Colonic mucosa (tissue), 4 donors: Measurements from ENCODE around the gene ANGPTL5. TPM values are rescaled to one million over a fixed set of nuclear protein-coding genes. Genes with fewer than 3 reads are reported as not detected.

ENCODE experiments used
- DNase-seq: peaks from one replicate; pipeline ENCODE4 v3.0.0-alpha.2; 2020
- H3K27ac ChIP-seq: fragments of 200-600 bp; one replicate; pipeline ENCODE4 v1.8.0; 2021
- H3K27me3 ChIP-seq: fragments of 200-600 bp; one replicate; pipeline ENCODE4 v1.8.0; 2021
- H3K36me3 ChIP-seq: fragments of 200-600 bp; one replicate; pipeline ENCODE4 v1.8.0; 2021
- H3K4me1 ChIP-seq: fragments of 200-600 bp; one replicate; pipeline ENCODE4 v1.8.0; 2021; ENCODE audit warnings: mild to moderate bottlenecking
- H3K4me3 ChIP-seq: fragments of 200-600 bp; one replicate; pipeline ENCODE4 v1.8.0; 2021
- H3K9ac ChIP-seq, 2 donors: one replicate each; pipeline ENCODE4 v1.7.0; 2013; ENCODE audit warnings: control low read depth in 2 of 2, low read depth in 2 of 2, low read length in 2 of 2
- H3K9me3 ChIP-seq: fragments of 200-600 bp; one replicate; pipeline ENCODE4 v1.8.0; 2021
- CTCF ChIP-seq: fragments of 200-600 bp; IDR thresholded peaks from one replicate; pipeline ENCODE4 v1.8.0; 2022; ENCODE audit warnings: antibody characterized with exemption, mild to moderate bottlenecking
- intact Hi-C: fragments of 100-400 bp; cut with DNase I; formaldehyde crosslinking; loops from one replicate; pipeline ENCODE4 v1.14.1; 2022
- total RNA-seq, 2 donors: library from RNA; stranded (reverse); fragmentation: NEBNext Ultra II Directional in 1 of 2; extraction: Animal tissue kit (Norgen Biotek cat#: 25700) in 1 of 2; gene quantifications; one replicate each; pipeline ENCODE4 v1.2.1, GENCODE V29; 2021
- donor health status: healthy.
- donor health status: DM: no; HTN: no; CAD: no.
- donor health status: DM: no; HTN: no; CAD: no.

The ANGPTL5 gene
- total RNA-seq, 2 donors from 2014 or later = not detected

- Histone ChIP-seq H3K27ac (no peak overlapping the region), H3K4me1 (no peaks in the 10 kb centered on the region), H3K9ac (no peak overlapping the region), H3K27me3 (no peaks in the 10 kb centered on the region), H3K9me3 (no peaks in the 10 kb centered on the region), H3K36me3 (no peaks in the 10 kb centered on the region), H3K4me3 (no peak overlapping the region)
- no peak for TF ChIP-seq CTCF
- no peak for DNase-seq
- intact Hi-C loops = no loop called here
Observed at GRCh38 chr11:101923554-101923953, 7.2 kb upstream of the ANGPTL5 start.

- no peaks in the 10 kb centered on the region for H3K27me3 ChIP-seq
- H3K9ac ChIP-seq = no peak overlapping the region
- H3K4me1 ChIP-seq = no peaks in the 10 kb centered on the region
- DNase-seq = no peak
- intact Hi-C loops = no loop called here
- H3K4me3 ChIP-seq = no peak overlapping the region
- H3K27ac ChIP-seq = no peak overlapping the region
- H3K9me3 ChIP-seq = no peaks in the 10 kb centered on the region
- no peaks in the 10 kb centered on the region for H3K36me3 ChIP-seq
- no peak for TF ChIP-seq CTCF
Observed at GRCh38 chr11:101920992-101921391, 4.7 kb upstream of the ANGPTL5 start.

GRCh38 chr11:101917226-101917625 lies 904 bp upstream of the ANGPTL5 start:
- TF ChIP-seq CTCF = no peak
- intact Hi-C loops = no loop called here
- no peak overlapping the region for H3K27ac ChIP-seq
- H3K9me3 ChIP-seq = no peaks in the 10 kb centered on the region
- H3K36me3 ChIP-seq = no peaks in the 10 kb centered on the region
- no peak for DNase-seq
- no peaks in the 10 kb centered on the region for H3K27me3 ChIP-seq
- H3K4me1 ChIP-seq = peaks cover 7% of the 10 kb centered on the region
- H3K4me3 ChIP-seq = no peak overlapping the region
- H3K9ac ChIP-seq = no peak overlapping the region

- DNase-seq = no peak
Observed at GRCh38 chr11:101915791-101916291, 481 bp downstream of the ANGPTL5 start.

GRCh38 chr11:101914738-101915426 lies 1.4 kb downstream of the ANGPTL5 start, which contains the start of gene CEP126:
CEP126 (plus strand) TSS chr11:101915010; CDS start chr11:101915285, 275 bp downstream.
- intact Hi-C loops = no loop called here
- Histone ChIP-seq H3K27ac (peak within 1 kb of the TSS; percentile 71), H3K27me3 (no peaks in the 10 kb centered on the region), H3K4me1 (peaks cover 7% of the 10 kb centered on the region), H3K36me3 (no peaks in the 10 kb centered on the region), H3K9ac (peak within 1 kb of the TSS; percentile 62), H3K9me3 (no peaks in the 10 kb centered on the region), H3K4me3 (peak within 1 kb of the TSS; percentile 79)
- peak; percentile 26 for TF ChIP-seq CTCF
- DNase-seq = peak; percentile 95

More at GRCh38 chr11:101915791-101916291, 481 bp downstream of the ANGPTL5 start:
- Histone ChIP-seq H3K4me1 (peaks cover 7% of the 10 kb centered on the region), H3K9ac (peak overlapping the region; percentile 62), H3K36me3 (no peaks in the 10 kb centered on the region), H3K9me3 (no peaks in the 10 kb centered on the region), H3K4me3 (peak overlapping the region; percentile 79), H3K27me3 (no peaks in the 10 kb centered on the region), H3K27ac (peak overlapping the region; percentile 71)
- intact Hi-C loops = no loop called here
- TF ChIP-seq CTCF = no peak
